Body of pancreas (tissue), 4 donors: Measurements from ENCODE around the gene TRPM2. TPM values are rescaled to one million over a fixed set of nuclear protein-coding genes. Genes with fewer than 3 reads are reported as not detected.
A peak's percentile ranks its signal among the peaks of the same experiment; 100 is the strongest.

ENCODE experiments used
- ATAC-seq: fragments of 150-250 bp; one replicate; pipeline ENCODE4 v1.9.1; 2016
- DNase-seq, 4 donors: peaks; one replicate each; pipeline ENCODE4 v3.0.0-alpha.2; 2019
- H3K27ac ChIP-seq, 4 donors: fragments of 200-600 bp; sonication (generic); 1 replicate in 3 of 4; 2 replicates in 1 of 4; pipeline versions ENCODE4 v1.5.1 to v1.6.1; 2016 to 2019; ENCODE audit warnings: mild to moderate bottlenecking in 1 of 4, mixed read lengths in 1 of 4, moderate library complexity in 1 of 4
- H3K27me3 ChIP-seq, 2 donors: fragments of 200-600 bp; sonication (generic); one replicate each; pipeline ENCODE4 v1.6.0; 2016; ENCODE audit warnings: mild to moderate bottlenecking in 1 of 2
- H3K36me3 ChIP-seq, 2 donors: fragments of 200-600 bp; sonication (generic); replicated peaks in 1 of 2; 2 replicates each; pipeline ENCODE4 v1.5.1; 2016; ENCODE audit warnings: low read depth in 2 of 2; ENCODE audit not compliant: insufficient read depth in 1 of 2
- H3K4me1 ChIP-seq: fragments of 200-600 bp; sonication (generic); one replicate; pipeline ENCODE4 v1.6.0; 2016
- H3K4me3 ChIP-seq, 2 donors: fragments of 200-600 bp; sonication (generic); 1 replicate in 1 of 2; 2 replicates in 1 of 2; pipeline ENCODE4 v1.5.1; 2016 to 2019
- H3K9me3 ChIP-seq, 3 donors: fragments of 200-600 bp; sonication (generic); 1 replicate in 2 of 3; 2 replicates in 1 of 3; pipeline ENCODE4 v1.5.1; 2016
- POLR2A ChIP-seq, 3 donors: fragments of 450-650 bp; IDR thresholded peaks; one replicate each; pipeline ENCODE4 v1.6.1; 2016; ENCODE audit warnings: antibody characterized with exemption in 3 of 3, mild to moderate bottlenecking in 2 of 3
- WGBS, 2 donors: methylation state at CpG; one replicate each; pipeline ENCODE4 v1.1.5; 2017; 5-methylcytosine and 5-hydroxymethylcytosine counted together
- intact Hi-C: fragments of 100-400 bp; cut with DNase I; formaldehyde crosslinking; loops from one replicate; pipeline ENCODE4 v1.15.1; 2023
- total RNA-seq, 2 donors: library from RNA; depleted of rRNA; stranded (reverse); fragments of >200 nt; gene quantifications; one replicate each; pipeline ENCODE4 v1.1.0, GENCODE V29; 2016
- TF ChIP-seq, protein P1 (sequence below), 7 experiments: fragments of 450-650 bp in 4 of 7; fragments of 200-600 bp in 3 of 7; sonication (generic) in 3 of 7; IDR thresholded peaks; one replicate each; pipeline ENCODE4 v1.5.1; 2016 to 2019; ENCODE audit warnings: antibody characterized with exemption in 7 of 7

TRPM2 gene
- total RNA-seq, 2 donors from 2014 or later: 2.1 to 2.3 TPM

DNA sequence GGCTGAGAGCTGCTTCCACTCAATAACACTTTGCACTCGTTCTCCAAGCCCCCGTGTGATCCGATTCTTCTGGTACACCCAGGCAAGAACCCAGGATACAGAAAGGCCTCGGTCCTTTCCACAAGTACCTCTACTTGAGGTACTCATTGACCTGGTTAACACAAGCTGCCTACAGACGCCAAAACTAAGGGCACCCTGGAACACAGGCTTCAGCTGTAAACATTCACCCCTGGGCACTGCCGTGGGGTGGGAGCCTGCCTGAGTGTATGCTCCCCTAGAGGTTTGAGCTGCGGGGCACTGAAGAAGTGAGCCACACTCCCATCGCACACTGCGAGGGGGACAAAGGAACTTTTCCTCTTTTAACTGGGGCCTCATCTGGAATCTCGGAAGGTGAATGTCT is 132.4 kb downstream of the TRPM2 start:
- 71 to 75% methylated on average over 10 of the region's 10 CpGs for WGBS, 2 donors
- H3K4me1 ChIP-seq: peaks cover 8% of the 10 kb centered on the region
- H3K4me3 ChIP-seq: no peak overlapping the region
- DNase-seq (no peak), ATAC-seq (no peak)
- intact Hi-C loops: no loop called here
- TF ChIP-seq POLR2A (IDR thresholded peaks at IDR 0.05): no peak
- TF ChIP-seq, protein P1, sequence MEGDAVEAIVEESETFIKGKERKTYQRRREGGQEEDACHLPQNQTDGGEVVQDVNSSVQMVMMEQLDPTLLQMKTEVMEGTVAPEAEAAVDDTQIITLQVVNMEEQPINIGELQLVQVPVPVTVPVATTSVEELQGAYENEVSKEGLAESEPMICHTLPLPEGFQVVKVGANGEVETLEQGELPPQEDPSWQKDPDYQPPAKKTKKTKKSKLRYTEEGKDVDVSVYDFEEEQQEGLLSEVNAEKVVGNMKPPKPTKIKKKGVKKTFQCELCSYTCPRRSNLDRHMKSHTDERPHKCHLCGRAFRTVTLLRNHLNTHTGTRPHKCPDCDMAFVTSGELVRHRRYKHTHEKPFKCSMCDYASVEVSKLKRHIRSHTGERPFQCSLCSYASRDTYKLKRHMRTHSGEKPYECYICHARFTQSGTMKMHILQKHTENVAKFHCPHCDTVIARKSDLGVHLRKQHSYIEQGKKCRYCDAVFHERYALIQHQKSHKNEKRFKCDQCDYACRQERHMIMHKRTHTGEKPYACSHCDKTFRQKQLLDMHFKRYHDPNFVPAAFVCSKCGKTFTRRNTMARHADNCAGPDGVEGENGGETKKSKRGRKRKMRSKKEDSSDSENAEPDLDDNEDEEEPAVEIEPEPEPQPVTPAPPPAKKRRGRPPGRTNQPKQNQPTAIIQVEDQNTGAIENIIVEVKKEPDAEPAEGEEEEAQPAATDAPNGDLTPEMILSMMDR (IDR thresholded peaks at IDR 0.05): no peak
- no peaks in the 10 kb centered on the region for H3K27me3 ChIP-seq
- H3K36me3 ChIP-seq: no peaks in the 10 kb centered on the region
- no peak overlapping the region for H3K27ac ChIP-seq
- no peaks in the 10 kb centered on the region for H3K9me3 ChIP-seq

- DNase-seq: no peak
- no peaks in the 10 kb centered on the region for H3K9me3 ChIP-seq
- 75 to 86% methylated on average over 15 of the region's 16 CpGs for WGBS, 2 donors
- no peak overlapping the region for H3K4me3 ChIP-seq
- H3K4me1 ChIP-seq: peaks cover 8% of the 10 kb centered on the region
- intact Hi-C loops: no loop called here
- TF ChIP-seq, protein P1 (IDR thresholded peaks at IDR 0.05): no peak
- no peak for TF ChIP-seq POLR2A (IDR thresholded peaks at IDR 0.05)
- ATAC-seq: no peak
- no peaks in the 10 kb centered on the region for H3K27me3 ChIP-seq
- no peaks in the 10 kb centered on the region for H3K36me3 ChIP-seq
- no peak overlapping the region for H3K27ac ChIP-seq
These were observed 132.9 kb downstream of the TRPM2 start for GRCh38 chr21:44486302-44486701.

- intact Hi-C loops: no loop called here
- ATAC-seq (no peak), DNase-seq (no peak)
- H3K9me3 ChIP-seq: peaks cover 0 to 3% (median 0%) of the 10 kb centered on the region in 3 donors
- WGBS, 2 donors: 31 to 39% methylated on average over 4 of the region's 4 CpGs
- no peak overlapping the region for H3K4me3 ChIP-seq
- no peaks in the 10 kb centered on the region for H3K27me3 ChIP-seq
- no peaks in the 10 kb centered on the region for H3K36me3 ChIP-seq
- H3K4me1 ChIP-seq: peaks cover 2% of the 10 kb centered on the region
- TF ChIP-seq POLR2A (IDR thresholded peaks at IDR 0.05): no peak
- TF ChIP-seq, protein P1 (IDR thresholded peaks at IDR 0.05): peak in 1 of 7 experiments; percentile 17
- H3K27ac ChIP-seq: no peak overlapping the region
These were observed 134.4 kb downstream of the TRPM2 start for GRCh38 chr21:44487831-44488230.

- no peak overlapping the region for H3K27ac ChIP-seq
- H3K4me1 ChIP-seq: no peaks in the 10 kb centered on the region
- no peak overlapping the region for H3K4me3 ChIP-seq
- DNase-seq (no peak), ATAC-seq (no peak)
- H3K36me3 ChIP-seq: no peaks in the 10 kb centered on the region
- H3K9me3 ChIP-seq: peaks cover 0 to 11% (median 0%) of the 10 kb centered on the region in 3 donors
- WGBS, 2 donors: 20 to 28% methylated on average over 7 of the region's 7 CpGs
- no peaks in the 10 kb centered on the region for H3K27me3 ChIP-seq
- intact Hi-C loops: no loop called here
- TF ChIP-seq POLR2A (IDR thresholded peaks at IDR 0.05): no peak
- TF ChIP-seq, protein P1 (IDR thresholded peaks at IDR 0.05): no peak
These were observed 136.5 kb downstream of the TRPM2 start for GRCh38 chr21:44489962-44490361.

DNA sequence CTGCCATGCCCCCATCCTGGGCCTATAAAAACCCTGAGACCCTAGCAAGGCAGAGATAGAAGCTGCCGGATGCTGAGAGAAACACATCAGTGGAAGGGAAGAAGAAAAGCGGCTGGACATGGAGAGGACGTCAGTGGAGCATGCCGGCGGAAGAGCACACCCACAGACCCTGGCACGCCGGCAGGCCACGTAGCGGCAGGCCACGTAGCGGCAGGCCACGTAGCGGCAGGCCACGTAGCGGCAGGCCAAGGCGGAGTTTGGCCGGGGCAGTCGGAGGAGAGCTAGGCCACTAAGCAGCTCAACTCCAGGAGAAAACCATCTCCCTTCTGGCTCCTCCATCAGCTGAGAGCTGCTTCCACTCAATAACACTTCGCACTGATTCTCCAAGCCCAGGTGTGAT is 137.0 kb downstream of the TRPM2 start:
- TF ChIP-seq POLR2A (IDR thresholded peaks at IDR 0.05): no peak
- TF ChIP-seq, protein P1 (IDR thresholded peaks at IDR 0.05): no peak
- DNase-seq (no peak), ATAC-seq (no peak)
- Histone ChIP-seq H3K27me3 (no peaks in the 10 kb centered on the region), H3K36me3 (no peaks in the 10 kb centered on the region), H3K9me3 (peaks cover 0 to 11% (median 0%) of the 10 kb centered on the region in 3 donors), H3K4me1 (no peaks in the 10 kb centered on the region), H3K4me3 (no peak overlapping the region), H3K27ac (no peak overlapping the region)
- WGBS, 2 donors: 85 to 90% methylated on average over 19 of the region's 19 CpGs
- intact Hi-C loops: no loop called here
